ENCODE data around the gene DHRS3. TPM values are rescaled to one million over a fixed set of nuclear protein-coding genes. Genes with fewer than 3 reads are reported as not detected.
"Not testable (repeated sequence)": the region's sequence is repeated elsewhere in the genome, so short reads cannot be mapped to it uniquely, and the experiment has no call there.

DHRS3 gene
- total RNA-seq, 2 experiments from 2014 or later: 45.5 to 45.7 TPM

DNA sequence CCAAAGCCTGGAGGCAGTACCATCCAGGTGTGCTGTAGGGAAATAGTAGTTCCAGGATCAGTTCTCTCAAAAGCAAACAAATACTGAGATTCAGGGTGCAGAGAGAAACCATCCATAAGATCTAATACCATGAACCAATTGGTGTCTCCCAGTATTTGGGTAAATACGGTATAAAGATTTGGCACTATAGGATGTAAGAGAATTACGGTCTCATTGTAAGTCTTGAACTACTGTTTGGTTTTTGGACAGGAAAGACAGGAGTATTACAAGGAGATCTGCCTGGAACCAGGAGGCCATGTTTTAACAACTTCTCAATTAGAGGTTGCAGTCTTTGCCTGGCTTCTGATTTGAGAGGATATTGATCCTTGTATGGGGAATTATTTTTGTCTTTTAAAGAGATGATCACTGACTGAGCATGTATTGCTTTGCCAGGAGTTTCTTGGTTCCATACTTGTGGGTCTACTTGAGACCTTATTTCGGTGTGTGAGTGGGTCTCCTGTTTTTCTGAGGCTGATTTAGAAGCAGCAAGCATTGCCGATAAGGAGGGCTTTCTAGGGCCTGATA lies 36.1 kb upstream of the DHRS3 start:
- H3K4me1 Mint-ChIP-seq (ENCODE audit: low read depth): peaks cover 4% of the 10 kb centered on the region
- no peaks in the 10 kb centered on the region for H3K9me3 Mint-ChIP-seq
- peaks cover 9% of the 10 kb centered on the region for H3K27me3 Mint-ChIP-seq (ENCODE audit: low read depth)
- intact Hi-C loops (cut with micrococcal nuclease): loop anchor here (10.0 kb wide), 1 partner anchor 529 kb away; no protein-coding TSS in a partner anchor
- no peaks in the 10 kb centered on the region for H3K36me3 Mint-ChIP-seq (ENCODE audit: low read depth)
- H3K4me3 Mint-ChIP-seq: no peak overlapping the region
- CTCF ChIA-PET: interaction anchor here (0.6 kb wide), 1 partner anchor 382 kb away, joined by 4 read pairs; no protein-coding TSS in a partner anchor
- H3K27ac Mint-ChIP-seq: no peak overlapping the region
- DNase-seq: no peak

DNA sequence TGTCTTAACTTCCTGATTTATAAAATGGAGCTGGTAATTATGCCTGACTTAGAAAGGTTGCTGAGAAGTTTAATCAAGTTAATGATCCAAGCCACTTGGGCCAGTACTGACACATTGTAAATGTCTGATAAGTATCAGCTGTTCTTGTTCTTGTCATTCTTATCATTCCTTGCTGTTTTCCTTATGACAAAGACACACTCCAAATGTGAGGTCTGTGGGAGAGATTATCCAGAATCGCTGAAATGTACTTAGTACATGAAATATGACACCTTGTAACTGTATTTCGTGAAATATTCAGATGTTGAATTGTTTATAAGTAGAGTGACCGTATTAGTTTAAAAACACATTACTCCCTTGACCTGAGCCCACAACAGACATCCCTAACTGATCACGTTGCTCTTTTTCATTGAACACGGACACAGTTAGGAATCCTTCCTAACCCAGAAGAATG lies 32.0 kb upstream of the DHRS3 start:
- Mint-ChIP-seq H3K4me1 (ENCODE audit: low read depth) (no peaks in the 10 kb centered on the region), H3K27me3 (ENCODE audit: low read depth) (peaks cover 7% of the 10 kb centered on the region), H3K27ac (no peak overlapping the region), H3K36me3 (ENCODE audit: low read depth) (no peaks in the 10 kb centered on the region), H3K9me3 (no peaks in the 10 kb centered on the region), H3K4me3 (no peak overlapping the region)
- intact Hi-C loops (cut with micrococcal nuclease): loop anchor here (10.0 kb wide), 1 partner anchor 525 kb away; no protein-coding TSS in a partner anchor
- no peak for DNase-seq
- CTCF ChIA-PET: interaction anchor here (0.6 to 2.5 kb wide), 4 partner anchors 9 to 336 kb away, joined by 3 to 12 read pairs (median 4); no protein-coding TSS in a partner anchor

DNA sequence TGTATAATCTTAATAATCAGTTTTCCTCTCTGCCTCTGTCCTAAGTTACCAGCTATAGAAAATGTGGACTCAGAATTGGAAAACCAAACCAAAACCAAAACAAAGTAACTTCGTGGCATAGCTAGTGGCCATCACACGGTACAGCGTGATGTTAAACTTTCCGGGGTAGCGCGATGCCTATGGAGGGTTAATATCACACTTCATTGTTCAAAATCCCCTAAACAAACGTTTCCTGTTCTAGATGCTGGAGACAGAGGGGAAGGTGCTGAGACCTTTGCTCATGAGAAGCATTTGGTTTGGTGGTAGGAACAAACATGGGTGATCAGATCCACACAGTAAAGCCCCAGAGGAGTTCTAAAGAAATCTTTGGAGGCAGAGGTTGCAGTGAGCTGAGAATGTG lies 30.7 kb upstream of the DHRS3 start:
- peaks cover 7% of the 10 kb centered on the region for H3K27me3 Mint-ChIP-seq (ENCODE audit: low read depth)
- DNase-seq: no peak
- intact Hi-C loops (cut with micrococcal nuclease): no loop called here
- CTCF ChIA-PET: interaction anchor here (1.1 to 2.5 kb wide), 2 partner anchors 10 to 74 kb away, joined by 4 to 12 read pairs; no protein-coding TSS in a partner anchor
- H3K4me1 Mint-ChIP-seq (ENCODE audit: low read depth): no peaks in the 10 kb centered on the region
- no peaks in the 10 kb centered on the region for H3K36me3 Mint-ChIP-seq (ENCODE audit: low read depth)
- no peaks in the 10 kb centered on the region for H3K9me3 Mint-ChIP-seq
- no peak overlapping the region for H3K4me3 Mint-ChIP-seq
- no peak overlapping the region for H3K27ac Mint-ChIP-seq

DNA sequence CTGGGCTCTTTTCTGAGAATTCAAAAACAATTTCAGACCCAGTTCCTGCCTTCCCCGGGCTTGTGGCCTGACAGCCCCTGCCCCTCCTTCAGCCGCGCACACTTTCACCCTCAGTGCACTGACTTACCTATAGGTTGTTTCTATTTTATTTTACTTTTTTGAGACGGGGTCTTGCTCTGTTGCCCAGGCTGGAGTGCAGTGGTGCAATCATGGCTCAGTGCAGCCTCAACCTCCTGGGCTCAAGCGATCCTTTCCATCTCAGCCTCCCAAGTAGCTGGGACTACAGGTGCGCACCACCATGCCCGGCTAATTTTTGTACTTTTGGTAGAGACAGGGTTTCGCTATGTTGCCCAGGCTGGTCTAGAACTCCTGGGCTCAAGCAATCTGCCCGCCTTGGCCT lies 27.4 kb upstream of the DHRS3 start:
- H3K4me1 Mint-ChIP-seq (ENCODE audit: low read depth); intact Hi-C loops (cut with micrococcal nuclease); H3K27me3 Mint-ChIP-seq (ENCODE audit: low read depth); H3K36me3 Mint-ChIP-seq (ENCODE audit: low read depth); H3K27ac Mint-ChIP-seq; H3K4me3 Mint-ChIP-seq; DNase-seq: not testable (repeated sequence)
- H3K9me3 Mint-ChIP-seq: peaks cover 14% of the 10 kb centered on the region
- CTCF ChIA-PET: interaction anchor here (2.0 kb wide), 1 partner anchor 13 kb away, joined by 7 read pairs; no protein-coding TSS in a partner anchor

DNA sequence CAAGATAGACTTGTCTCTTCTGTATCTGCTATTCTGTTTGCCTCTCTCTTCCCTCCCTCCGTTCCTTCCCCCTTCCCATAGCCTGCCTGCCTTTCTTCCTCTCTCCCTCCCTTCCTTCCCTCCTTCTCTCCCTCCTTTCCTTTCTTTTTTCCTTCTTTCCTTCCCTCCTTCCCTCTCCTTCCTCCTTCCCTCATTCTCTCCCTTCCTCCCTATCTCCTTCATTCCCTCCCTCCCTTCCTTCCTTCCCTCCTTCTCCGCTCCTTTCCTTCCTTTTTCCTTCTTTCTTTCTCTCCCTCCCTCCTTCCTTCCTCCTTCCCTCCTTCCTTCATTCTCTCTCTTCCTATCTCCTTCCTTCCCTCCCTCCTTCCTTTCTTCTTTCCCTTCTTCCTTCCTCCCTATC lies 26.8 kb upstream of the DHRS3 start:
- H3K36me3 Mint-ChIP-seq (ENCODE audit: low read depth): no peaks in the 10 kb centered on the region
- CTCF ChIA-PET: interaction anchor here (1.0 kb wide), 1 partner anchor 14 kb away, joined by 3 read pairs; no protein-coding TSS in a partner anchor
- H3K4me1 Mint-ChIP-seq (ENCODE audit: low read depth): no peaks in the 10 kb centered on the region
- no peak for DNase-seq
- H3K27ac Mint-ChIP-seq: no peak overlapping the region
- H3K27me3 Mint-ChIP-seq (ENCODE audit: low read depth): no peaks in the 10 kb centered on the region
- no peak overlapping the region for H3K4me3 Mint-ChIP-seq
- intact Hi-C loops (cut with micrococcal nuclease): no loop called here
- H3K9me3 Mint-ChIP-seq: peaks cover 20% of the 10 kb centered on the region

DNA sequence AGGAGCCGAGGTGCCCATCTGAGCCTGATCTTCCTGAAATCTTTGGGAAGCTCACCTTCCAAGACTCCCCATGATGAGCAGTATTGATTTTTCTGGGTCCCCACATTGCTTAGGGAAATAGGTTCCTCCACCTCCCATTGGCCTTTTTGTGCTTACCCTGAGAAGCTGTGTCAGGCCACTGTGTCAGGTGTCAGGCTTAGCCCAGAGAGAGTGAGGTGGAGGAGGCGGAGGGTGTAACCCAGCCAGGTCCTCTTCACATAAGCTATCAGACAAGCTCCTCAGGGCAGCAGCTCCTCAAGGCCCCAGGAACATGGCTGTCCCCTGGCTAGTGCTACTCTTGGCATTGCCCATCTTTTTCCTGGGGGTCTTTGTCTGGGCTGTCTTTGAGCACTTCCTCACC lies 26.2 kb upstream of the DHRS3 start:
- Mint-ChIP-seq H3K27me3 (ENCODE audit: low read depth) (no peaks in the 10 kb centered on the region), H3K36me3 (ENCODE audit: low read depth) (no peaks in the 10 kb centered on the region), H3K27ac (no peak overlapping the region), H3K4me3 (no peak overlapping the region), H3K9me3 (peaks cover 25% of the 10 kb centered on the region), H3K4me1 (ENCODE audit: low read depth) (no peaks in the 10 kb centered on the region)
- intact Hi-C loops (cut with micrococcal nuclease): no loop called here
- CTCF ChIA-PET: interaction anchor here (1.0 kb wide), 1 partner anchor 15 kb away, joined by 3 read pairs; no protein-coding TSS in a partner anchor
- DNase-seq: no peak

DNA sequence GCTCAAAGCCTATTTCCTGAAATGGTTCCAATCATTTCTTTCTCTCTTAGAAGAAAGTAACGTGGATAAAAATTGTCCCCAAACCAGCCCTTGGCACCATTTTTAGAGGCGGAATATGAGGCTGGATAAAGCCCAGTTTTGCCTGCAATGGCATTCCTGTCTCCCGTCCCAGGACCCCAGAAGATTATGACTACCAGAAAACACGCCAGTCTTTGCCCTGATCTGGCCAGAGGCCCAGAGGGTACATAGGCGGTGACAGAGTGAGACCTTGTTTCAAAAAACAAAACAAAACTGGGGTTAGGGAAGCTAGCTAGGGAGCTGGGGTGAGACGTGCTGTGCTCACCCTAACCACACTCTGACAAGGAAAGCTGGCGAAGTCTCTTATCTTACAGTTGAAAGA lies 25.8 kb upstream of the DHRS3 start, which contains the start of gene AADACL4:
Gene AADACL4, plus strand, starts transcription at position 301 of the 400 bp plus-strand sequence. CDS start 462 bp downstream, outside the sequence.
- intact Hi-C loops (cut with micrococcal nuclease): no loop called here
- Mint-ChIP-seq H3K27ac (no peak within 1 kb of the TSS), H3K9me3 (peaks cover 27% of the 10 kb centered on the region), H3K4me3 (no peak within 1 kb of the TSS), H3K4me1 (ENCODE audit: low read depth) (no peaks in the 10 kb centered on the region), H3K27me3 (ENCODE audit: low read depth) (no peaks in the 10 kb centered on the region), H3K36me3 (ENCODE audit: low read depth) (no peaks in the 10 kb centered on the region)
- DNase-seq: no peak
- CTCF ChIA-PET: interaction anchor here (1.0 to 2.2 kb wide), 2 partner anchors 15 kb away, joined by 3 to 13 read pairs; no protein-coding TSS in a partner anchor

DNA sequence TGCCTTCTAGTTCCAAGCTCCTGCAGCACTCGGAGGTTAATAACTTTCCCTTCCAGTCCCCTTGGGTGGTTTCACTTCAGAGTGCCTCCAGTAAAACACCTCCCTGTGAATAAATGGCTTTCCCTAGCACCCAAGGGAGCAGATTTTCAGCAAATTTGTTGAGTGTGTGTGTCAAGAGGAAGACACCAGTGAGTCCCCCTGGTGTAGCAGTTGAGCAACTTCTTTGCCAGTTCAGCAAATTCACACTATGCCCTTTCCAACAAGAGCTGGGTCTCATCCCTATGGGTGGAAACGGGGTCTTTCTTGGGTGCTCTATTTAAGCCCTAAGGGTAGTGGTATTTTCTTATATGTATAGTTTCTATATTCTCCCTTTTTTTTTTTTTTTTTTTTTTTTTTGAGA lies 25.1 kb upstream of the DHRS3 start:
- CTCF ChIA-PET: interaction anchor here (0.6 to 2.2 kb wide), 2 partner anchors 13 to 16 kb away, joined by 4 to 13 read pairs; no protein-coding TSS in a partner anchor
- H3K4me3 Mint-ChIP-seq: no peak overlapping the region
- no peaks in the 10 kb centered on the region for H3K4me1 Mint-ChIP-seq (ENCODE audit: low read depth)
- H3K27ac Mint-ChIP-seq: no peak overlapping the region
- H3K36me3 Mint-ChIP-seq (ENCODE audit: low read depth): no peaks in the 10 kb centered on the region
- H3K9me3 Mint-ChIP-seq: peaks cover 27% of the 10 kb centered on the region
- intact Hi-C loops (cut with micrococcal nuclease): no loop called here
- DNase-seq: no peak
- no peaks in the 10 kb centered on the region for H3K27me3 Mint-ChIP-seq (ENCODE audit: low read depth)

DNA sequence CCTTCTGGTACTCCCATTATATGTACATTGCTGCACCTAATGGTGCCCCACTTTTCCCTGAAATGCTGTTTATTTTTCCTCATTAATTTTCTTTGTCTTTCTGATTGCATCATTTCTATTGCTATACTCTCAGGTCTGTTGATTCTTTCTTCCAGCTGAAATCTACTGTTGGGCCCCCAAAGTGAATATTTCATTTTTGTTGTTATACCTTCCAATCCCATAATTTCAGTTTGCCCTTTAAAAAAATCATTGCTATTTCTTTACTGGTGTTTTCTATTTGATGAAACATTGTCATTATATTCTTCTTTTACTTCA lies 22.9 kb upstream of the DHRS3 start:
- intact Hi-C loops (cut with micrococcal nuclease): no loop called here
- peaks cover 27% of the 10 kb centered on the region for H3K9me3 Mint-ChIP-seq
- no peak for DNase-seq
- CTCF ChIA-PET: interaction anchor here (1.1 kb wide), 1 partner anchor 17 kb away, joined by 4 read pairs; no protein-coding TSS in a partner anchor
- H3K36me3 Mint-ChIP-seq (ENCODE audit: low read depth): no peaks in the 10 kb centered on the region
- no peak overlapping the region for H3K27ac Mint-ChIP-seq
- no peaks in the 10 kb centered on the region for H3K27me3 Mint-ChIP-seq (ENCODE audit: low read depth)
- no peaks in the 10 kb centered on the region for H3K4me1 Mint-ChIP-seq (ENCODE audit: low read depth)
- H3K4me3 Mint-ChIP-seq: no peak overlapping the region

DNA sequence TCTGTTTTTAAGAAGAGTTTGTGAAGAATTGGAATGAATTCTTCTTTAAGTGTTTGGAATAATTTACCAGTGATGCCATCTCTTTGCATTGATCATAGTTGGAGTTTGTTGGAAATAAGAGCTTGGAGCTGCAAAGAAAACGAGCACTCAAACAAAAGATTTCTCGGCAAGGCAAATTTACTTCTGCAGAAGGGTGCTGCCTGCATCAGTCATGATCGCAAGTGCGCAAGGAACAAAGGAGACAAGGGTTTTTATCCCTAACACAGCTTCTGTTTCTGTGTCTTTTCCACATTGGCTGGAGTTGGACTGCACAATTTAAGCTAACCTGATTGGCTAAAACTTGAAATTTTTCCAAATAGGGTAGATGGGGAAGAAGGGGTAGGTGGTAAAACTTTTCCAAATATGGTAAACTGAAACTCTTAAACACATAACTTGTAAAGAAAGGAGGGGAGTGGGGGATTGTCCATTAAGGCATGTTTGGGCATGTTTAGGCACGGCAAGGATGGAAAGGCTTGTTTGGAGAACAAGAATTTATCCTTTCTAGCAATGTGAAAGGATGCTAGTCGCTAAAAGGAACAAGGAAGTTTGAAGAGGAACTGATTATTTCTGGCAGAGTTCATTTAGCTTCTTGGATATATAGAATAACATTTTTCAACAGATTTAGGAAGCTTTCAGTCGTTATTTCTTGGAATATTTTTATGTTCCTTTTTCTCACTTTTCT lies 22.4 kb upstream of the DHRS3 start:
- no peaks in the 10 kb centered on the region for H3K36me3 Mint-ChIP-seq (ENCODE audit: low read depth)
- H3K4me1 Mint-ChIP-seq (ENCODE audit: low read depth): no peaks in the 10 kb centered on the region
- DNase-seq: no peak
- H3K27ac Mint-ChIP-seq: no peak overlapping the region
- H3K27me3 Mint-ChIP-seq (ENCODE audit: low read depth): no peaks in the 10 kb centered on the region
- H3K4me3 Mint-ChIP-seq: no peak overlapping the region
- CTCF ChIA-PET: interaction anchor here (1.1 kb wide), 1 partner anchor 18 kb away, joined by 4 read pairs; no protein-coding TSS in a partner anchor
- peaks cover 27% of the 10 kb centered on the region for H3K9me3 Mint-ChIP-seq
- intact Hi-C loops (cut with micrococcal nuclease): no loop called here

DNA sequence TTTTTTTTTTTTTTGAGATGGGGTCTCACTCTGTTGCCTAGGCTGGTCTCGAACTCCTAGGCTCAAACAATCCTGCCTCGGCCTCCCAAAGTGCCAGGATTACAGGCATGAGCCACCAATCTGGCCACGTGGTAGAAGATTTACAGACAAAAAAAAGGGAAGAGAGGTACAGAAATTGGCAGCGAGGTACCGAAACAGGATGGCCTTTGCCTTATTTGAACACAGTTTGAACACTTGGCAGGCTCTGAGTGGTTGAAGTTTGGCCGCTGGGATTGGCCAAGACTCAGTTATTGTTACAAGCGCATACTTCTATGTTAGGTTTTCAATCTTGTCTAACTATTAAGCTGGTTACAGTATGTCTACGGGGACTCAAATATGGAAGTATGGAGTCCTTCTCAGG lies 19.7 kb upstream of the DHRS3 start:
- CTCF ChIA-PET: no interaction called here
- H3K9me3 Mint-ChIP-seq: peaks cover 27% of the 10 kb centered on the region
- H3K27ac Mint-ChIP-seq: no peak overlapping the region
- H3K4me1 Mint-ChIP-seq (ENCODE audit: low read depth): no peaks in the 10 kb centered on the region
- DNase-seq: no peak
- intact Hi-C loops (cut with micrococcal nuclease): no loop called here
- no peaks in the 10 kb centered on the region for H3K36me3 Mint-ChIP-seq (ENCODE audit: low read depth)
- no peaks in the 10 kb centered on the region for H3K27me3 Mint-ChIP-seq (ENCODE audit: low read depth)
- no peak overlapping the region for H3K4me3 Mint-ChIP-seq

DNA sequence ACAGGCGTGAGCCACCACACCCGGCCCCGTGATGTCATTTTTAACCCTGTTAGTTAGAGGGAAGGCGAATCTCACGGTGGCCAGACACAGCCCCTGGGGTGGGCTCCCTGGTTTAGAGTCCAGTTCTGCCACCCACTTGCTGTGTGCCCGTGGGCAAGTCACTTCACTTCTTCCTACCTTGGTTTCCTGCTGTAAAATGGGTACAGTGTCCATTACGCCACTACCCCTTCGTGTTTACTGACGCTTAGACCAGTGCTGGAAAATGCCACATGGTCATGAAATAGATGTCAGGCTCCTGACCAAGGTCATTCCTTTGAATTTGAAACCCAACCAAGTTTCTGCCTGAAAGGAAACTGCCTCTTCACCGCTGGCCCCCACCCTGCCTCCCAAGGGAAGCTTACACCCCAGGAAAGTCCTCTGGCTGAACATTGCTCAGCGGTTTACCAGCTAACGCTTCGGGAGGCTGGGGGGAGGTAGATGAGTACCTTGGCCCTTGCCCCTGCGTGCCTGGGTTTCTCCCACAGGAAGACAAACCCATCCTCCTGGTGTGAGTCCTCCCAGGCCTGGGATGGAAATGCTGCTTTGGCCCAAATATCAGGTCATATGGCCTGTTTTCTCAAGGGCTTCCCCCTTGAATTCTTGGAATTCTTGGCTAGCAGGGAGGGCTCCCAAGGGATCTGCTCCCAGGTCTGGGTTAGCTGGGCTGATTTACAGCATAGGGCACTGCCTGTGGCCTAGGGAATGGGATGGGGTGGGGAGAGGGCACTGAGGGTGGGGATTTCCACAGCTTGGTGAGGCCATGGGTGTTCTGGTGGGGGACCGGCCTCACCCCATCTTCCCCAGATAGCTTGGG lies 18.3 kb upstream of the DHRS3 start:
- Mint-ChIP-seq H3K9me3 (peaks cover 22% of the 10 kb centered on the region), H3K27me3 (ENCODE audit: low read depth) (no peaks in the 10 kb centered on the region), H3K27ac (no peak overlapping the region), H3K4me3 (no peak overlapping the region), H3K4me1 (ENCODE audit: low read depth) (peaks cover under 1% of the 10 kb centered on the region), H3K36me3 (ENCODE audit: low read depth) (no peaks in the 10 kb centered on the region)
- no peak for DNase-seq
- intact Hi-C loops (cut with micrococcal nuclease): no loop called here
- CTCF ChIA-PET: no interaction called here
